8988T (cell line): ENCODE data around the gene EPHB6.

Source experiments
- DNase-seq: peaks from one replicate; pipeline ENCODE4 v3.0.0; 2011

EPHB6 gene

DNA sequence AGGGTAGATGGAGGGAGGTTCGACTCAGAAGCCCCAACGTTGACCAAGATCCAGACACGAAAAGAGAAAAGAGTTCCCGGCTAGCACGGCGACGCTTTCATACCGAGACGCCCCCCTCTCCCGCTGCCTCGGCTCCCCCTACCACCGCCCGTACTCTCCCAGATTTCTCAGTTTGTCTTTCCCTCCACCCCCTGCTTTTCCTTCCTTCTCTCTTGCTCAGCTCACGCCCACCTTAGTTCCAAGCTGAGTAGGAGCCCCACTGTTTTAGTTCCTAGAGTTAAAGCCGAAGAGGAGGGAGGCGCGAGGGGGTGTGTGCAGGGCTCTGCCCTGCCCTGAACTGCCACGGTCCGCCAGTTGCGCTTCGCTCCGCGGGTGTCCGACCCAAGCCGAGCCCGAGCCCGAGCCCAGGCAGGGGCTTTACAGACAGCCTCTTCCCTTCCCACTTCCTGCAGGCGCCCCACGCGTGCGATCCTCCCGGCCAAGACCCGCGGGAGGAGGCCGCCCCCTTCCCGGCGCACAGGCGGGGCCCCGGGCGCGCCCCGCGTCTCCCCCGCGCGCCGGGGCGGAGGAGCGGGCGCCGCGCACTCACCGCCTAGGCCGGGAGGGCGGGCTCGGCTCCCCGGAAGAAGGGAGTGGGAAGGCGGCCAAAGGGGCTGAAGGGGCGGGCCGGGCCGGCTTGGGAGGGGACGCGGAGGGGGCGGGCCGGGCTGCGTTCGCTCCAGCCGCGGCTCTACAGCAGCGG, at the start of gene EPHB6:
Gene EPHB6 (plus strand): TSS at position 705 of the 742 bp plus-strand sequence. CDS start 8,152 bp downstream, outside the sequence.
- no peak for DNase-seq

DNA sequence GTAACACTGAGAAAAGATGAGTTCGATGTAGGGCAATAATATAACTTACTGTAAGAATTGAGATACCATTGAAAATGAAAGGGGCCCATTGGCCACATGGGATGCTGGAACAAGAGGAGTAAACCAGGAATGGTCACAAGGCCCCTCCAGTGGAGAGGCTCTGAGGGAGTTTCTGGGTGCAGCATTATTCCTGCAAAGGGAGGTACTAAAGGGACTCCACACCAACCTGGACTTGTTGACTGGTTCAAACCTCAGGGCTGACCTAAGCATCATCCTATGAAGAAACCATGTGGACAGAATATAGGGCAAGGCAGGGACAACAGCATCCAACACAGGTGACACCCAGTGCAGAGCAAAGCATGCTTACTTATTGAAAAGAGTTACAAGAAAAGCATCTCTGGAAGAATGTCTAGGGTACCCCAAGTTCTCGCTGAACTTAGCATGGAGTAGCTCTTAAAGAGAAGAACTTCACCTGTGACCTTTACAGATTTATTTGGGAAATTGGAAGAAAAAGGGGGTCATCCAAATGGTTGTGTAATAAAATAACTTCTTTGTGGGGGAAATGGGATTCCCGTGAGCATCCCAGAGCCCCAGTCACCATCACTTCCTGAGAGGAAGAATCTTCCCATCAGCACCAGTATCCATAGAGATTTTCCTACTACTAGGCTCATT, 49.4 kb upstream of the EPHB6 start:
- DNase-seq, result no peak

DNA sequence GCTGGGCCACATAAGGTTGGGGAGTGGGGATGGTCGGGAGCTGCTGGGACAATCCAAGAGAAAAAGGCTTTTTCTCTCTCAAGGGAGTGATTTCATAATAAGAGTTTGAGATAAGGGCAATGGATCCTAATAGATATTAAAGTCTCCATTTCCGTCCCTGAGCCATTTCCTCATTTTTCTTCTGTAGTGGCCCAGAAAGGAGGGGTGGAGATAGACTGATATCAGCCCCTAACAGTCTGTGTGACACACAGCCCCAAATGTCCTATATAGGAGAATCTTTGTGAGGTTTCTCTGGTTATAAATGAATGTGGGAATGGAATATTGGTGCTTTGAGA, 48.9 kb upstream of the EPHB6 start:
- no peak for DNase-seq

GRCh38 chr7:142806957-142807356, 47.9 kb upstream of the EPHB6 start:
- DNase-seq, result no peak

GRCh38 chr7:142807855-142808460, 46.9 kb upstream of the EPHB6 start:
- DNase-seq, result no peak

GRCh38 chr7:142808461-142808801, 46.4 kb upstream of the EPHB6 start:
- DNase-seq, result no peak

GRCh38 chr7:142808802-142809583, 45.9 kb upstream of the EPHB6 start:
- no peak for DNase-seq

GRCh38 chr7:142809671-142810070, 45.2 kb upstream of the EPHB6 start:
- no peak for DNase-seq

- no peak for DNase-seq
Measured at GRCh38 chr7:142811154-142811737, 43.6 kb upstream of the EPHB6 start.

GRCh38 chr7:142812437-142813215, 42.2 kb upstream of the EPHB6 start:
- no peak for DNase-seq

DNA sequence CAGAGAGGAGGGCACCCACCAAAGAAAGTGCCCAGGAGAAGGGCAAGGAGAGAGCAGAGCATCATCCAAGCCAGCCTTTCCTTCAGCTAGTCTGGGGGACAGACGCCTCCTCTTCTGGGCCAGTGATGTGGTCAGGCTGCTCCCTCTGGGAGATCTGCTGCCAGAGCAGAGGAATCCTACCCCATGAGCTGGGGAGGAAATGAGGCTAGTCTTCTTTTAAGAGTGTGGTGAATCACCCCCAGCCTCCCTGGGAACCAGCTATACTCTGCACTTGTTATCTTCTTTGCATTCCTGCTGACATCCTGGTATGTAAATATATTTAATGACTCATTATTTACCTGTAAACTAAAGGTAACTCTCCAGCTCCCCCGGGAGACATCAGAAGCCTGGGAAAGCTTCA, 41.6 kb upstream of the EPHB6 start:
- no peak for DNase-seq

DNA sequence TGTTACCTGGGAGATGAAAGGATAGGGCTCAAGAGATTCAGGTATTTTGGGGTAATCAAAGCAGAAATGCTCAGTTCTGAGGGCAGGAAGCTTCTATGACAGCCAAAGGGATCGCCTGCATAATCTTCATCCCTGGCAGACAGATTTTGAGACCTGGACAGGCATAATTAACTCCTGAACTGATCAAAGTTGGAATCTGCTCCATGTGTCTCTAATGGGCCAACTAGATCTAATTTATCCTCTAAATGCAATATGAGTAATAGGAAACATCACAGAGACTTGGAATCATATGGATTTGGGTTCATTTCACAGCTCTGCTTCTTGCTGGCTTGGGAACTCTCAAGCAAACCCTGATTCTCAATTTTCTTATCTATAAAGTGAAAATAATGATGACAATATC, 41.2 kb upstream of the EPHB6 start:
- no peak for DNase-seq

DNA sequence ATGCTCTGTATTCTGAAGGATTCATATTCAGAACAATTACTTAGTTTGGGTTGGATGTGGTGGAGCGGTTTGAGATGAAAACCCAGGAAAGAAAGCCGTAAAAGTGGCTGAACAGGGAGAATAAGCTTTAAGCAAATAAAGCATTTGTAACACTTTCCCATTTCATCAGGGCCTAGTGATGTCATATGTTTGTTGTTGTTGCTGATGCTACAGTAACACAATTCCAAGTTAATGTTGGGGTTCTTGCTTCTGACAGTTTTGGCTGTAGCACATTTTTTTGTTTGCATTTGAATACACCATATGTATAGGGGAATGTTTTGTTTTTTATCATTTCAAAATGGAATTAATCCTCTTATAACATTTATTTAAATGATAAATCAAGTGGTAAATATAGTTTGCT, 40.4 kb upstream of the EPHB6 start:
- DNase-seq, result no peak

DNA sequence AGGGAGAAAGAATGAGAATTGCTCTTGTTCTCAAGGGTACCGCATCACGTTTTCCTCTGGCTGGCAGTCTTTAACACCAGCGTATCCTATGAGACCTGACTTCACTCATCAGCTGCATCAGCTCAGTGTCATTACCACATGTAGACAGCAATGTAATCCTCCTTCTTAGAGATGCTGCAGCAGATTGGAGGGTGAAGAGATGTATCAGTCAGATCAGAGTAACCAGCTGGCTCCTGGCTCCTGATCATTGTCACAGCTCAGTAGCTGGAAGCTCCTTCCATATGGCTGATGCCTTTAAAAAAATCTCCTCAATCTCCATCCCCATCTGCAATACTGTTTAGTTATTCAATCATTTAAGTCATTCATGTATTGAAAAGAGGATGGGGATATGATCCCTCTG, 39.7 kb upstream of the EPHB6 start:
- DNase-seq, result no peak

GRCh38 chr7:142817506-142817905, 37.4 kb upstream of the EPHB6 start:
- no peak for DNase-seq

DNA sequence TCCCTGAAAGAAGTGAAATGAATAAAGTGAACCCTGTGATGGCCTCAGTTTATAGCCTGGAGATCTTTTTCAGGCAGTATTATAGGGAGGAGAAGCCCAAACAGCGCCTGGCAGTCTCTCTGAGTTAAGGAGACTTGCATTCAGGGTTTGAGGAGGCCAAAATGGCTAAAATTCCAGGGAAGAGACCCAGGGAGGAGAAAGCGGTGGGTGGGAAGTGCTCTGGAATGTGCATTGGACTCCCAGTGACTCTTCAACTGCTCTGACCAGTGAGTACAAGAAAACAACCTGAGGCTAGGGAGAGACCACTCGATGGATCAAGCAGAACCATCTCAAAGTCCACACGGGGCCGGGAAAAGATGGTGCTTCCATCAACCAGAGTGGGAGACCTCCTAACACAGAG, 35.3 kb upstream of the EPHB6 start:
- no peak for DNase-seq

GRCh38 chr7:142822714-142823113, 32.2 kb upstream of the EPHB6 start:
- DNase-seq, result no peak

GRCh38 chr7:142827951-142828500, 26.9 kb upstream of the EPHB6 start:
- DNase-seq, result no peak

DNA sequence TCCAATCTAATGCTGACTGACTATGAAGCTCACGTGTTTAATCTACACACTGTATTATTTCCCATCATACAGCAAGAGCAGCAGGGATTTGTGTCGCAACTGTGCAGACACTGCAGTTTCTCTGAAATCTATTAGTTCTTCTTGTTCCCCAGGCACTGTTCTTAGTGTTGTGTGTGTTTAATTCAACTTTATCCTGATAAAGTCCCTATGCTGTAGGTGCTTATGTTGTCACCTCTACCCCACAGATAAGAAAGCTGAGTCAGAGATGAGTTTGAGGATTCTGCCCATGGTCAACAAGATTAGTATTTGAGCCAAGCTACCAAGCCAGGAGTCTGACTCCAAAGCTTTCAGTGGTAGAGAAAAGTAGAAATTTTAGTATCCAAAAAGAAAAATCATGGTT, 22.5 kb upstream of the EPHB6 start:
- no peak for DNase-seq

DNA sequence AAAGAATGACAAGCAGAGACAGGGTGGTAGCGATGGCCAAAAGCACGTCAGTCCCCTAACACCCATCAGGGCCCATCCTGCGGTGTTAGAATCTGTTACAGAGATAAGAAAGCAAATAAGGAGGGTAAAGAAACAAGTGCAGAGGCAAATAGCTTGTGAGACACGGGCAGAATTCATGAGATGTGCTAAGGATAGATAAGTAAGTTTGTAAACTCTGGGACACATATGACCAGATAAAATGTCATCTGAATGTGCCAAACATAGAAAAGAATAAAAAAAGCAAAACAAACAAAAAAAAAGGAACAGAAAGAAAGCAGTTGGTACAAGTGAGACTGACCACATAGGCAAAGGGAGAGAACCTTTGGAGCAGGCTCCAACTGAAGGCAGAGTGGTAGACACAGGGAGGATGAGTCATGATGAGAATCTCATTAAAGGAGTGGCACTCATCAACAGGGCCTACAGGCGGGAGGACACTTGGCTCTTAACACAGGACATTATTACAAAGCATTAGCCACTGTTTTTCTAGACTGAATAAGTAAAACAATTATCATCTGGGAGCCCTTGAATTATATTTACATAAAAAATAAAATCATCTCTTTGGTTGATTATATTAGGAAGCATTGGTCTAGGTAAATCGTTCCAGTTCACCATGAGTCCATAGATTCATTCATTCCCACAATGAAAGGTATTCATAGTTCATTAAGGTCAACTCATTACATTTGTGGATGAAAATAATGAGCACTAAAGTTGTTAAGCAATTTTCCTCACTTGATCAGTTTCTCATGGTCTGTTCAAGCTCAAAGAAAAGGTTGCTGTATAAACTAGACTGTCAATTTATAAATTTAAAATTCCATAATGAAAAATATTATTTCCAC, 21.5 kb upstream of the EPHB6 start:
- no peak for DNase-seq

DNA sequence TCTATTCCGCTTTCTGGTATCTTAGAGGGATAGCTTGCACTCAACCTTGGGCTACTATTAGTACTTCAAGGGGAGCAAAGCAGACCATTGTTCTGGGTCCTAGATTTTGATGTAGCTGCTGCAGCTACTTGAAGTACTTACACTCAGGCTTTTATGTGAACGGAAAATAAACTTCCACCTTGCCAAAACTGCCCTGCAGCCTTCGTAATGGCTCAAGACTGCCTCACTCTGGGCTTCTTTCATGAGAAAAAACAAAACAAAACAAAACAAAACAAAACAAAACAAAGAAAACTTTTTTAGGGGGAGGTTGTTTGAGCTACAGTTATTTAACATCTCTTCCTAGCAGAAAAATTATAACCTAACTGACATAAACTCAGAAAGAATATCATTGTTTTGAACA, 19.4 kb upstream of the EPHB6 start:
- DNase-seq, result no peak
